HPDE6-E6E7 (cell line): ENCODE results near the gene EWSR1.
"Not testable (repeated sequence)": the region's sequence is repeated elsewhere in the genome, so short reads cannot be mapped to it uniquely, and the experiment has no call there.

Experiments
- DNase-seq: peaks from one replicate; pipeline ENCODE4 v3.0.0; 2011; ENCODE audit warnings: missing footprints; ENCODE audit errors: extremely low spot score

Gene EWSR1

GRCh38 chr22:29267858-29268510, at the start of gene EWSR1, which contains the start of gene RHBDD3:
TSS of gene EWSR1 (plus strand) at chr22:29268268. CDS start at chr22:29268337, 69 bp downstream.
TSS of gene RHBDD3 (minus strand) at chr22:29267981. CDS start at chr22:29265626, 2,355 bp downstream.
- peak; percentile 90 for DNase-seq

GRCh38 chr22:29218758-29219408, 49.2 kb upstream of the EWSR1 start:
- DNase-seq, result no peak

GRCh38 chr22:29219409-29219782, 48.7 kb upstream of the EWSR1 start:
- DNase-seq, result not testable (repeated sequence)

GRCh38 chr22:29219881-29220670, 48.0 kb upstream of the EWSR1 start:
- no peak for DNase-seq

GRCh38 chr22:29224121-29224858, 43.8 kb upstream of the EWSR1 start:
- no peak for DNase-seq

GRCh38 chr22:29224859-29225410, 43.1 kb upstream of the EWSR1 start:
- DNase-seq, result no peak

- no peak for DNase-seq
Measured at GRCh38 chr22:29225422-29226090, 42.5 kb upstream of the EWSR1 start.

- no peak for DNase-seq
Measured at GRCh38 chr22:29226351-29226981, 41.6 kb upstream of the EWSR1 start.

- no peak for DNase-seq
Measured at GRCh38 chr22:29230972-29231875, 36.8 kb upstream of the EWSR1 start.

- no peak for DNase-seq
Measured at GRCh38 chr22:29231971-29232959, 35.8 kb upstream of the EWSR1 start.

GRCh38 chr22:29233277-29233877, 34.7 kb upstream of the EWSR1 start:
- DNase-seq, result no peak

GRCh38 chr22:29240481-29240880, 27.6 kb upstream of the EWSR1 start:
- DNase-seq, result not testable (repeated sequence)

- DNase-seq, result no peak
Measured at GRCh38 chr22:29243874-29244446, 24.1 kb upstream of the EWSR1 start.

GRCh38 chr22:29244785-29245625, 23.1 kb upstream of the EWSR1 start:
- DNase-seq, result no peak

GRCh38 chr22:29245626-29246385, 22.3 kb upstream of the EWSR1 start:
- peak; percentile 64 for DNase-seq

GRCh38 chr22:29247891-29248290, 20.2 kb upstream of the EWSR1 start:
- not testable (repeated sequence) for DNase-seq
